ENCODE measurements around the gene C2orf68.

DNA sequence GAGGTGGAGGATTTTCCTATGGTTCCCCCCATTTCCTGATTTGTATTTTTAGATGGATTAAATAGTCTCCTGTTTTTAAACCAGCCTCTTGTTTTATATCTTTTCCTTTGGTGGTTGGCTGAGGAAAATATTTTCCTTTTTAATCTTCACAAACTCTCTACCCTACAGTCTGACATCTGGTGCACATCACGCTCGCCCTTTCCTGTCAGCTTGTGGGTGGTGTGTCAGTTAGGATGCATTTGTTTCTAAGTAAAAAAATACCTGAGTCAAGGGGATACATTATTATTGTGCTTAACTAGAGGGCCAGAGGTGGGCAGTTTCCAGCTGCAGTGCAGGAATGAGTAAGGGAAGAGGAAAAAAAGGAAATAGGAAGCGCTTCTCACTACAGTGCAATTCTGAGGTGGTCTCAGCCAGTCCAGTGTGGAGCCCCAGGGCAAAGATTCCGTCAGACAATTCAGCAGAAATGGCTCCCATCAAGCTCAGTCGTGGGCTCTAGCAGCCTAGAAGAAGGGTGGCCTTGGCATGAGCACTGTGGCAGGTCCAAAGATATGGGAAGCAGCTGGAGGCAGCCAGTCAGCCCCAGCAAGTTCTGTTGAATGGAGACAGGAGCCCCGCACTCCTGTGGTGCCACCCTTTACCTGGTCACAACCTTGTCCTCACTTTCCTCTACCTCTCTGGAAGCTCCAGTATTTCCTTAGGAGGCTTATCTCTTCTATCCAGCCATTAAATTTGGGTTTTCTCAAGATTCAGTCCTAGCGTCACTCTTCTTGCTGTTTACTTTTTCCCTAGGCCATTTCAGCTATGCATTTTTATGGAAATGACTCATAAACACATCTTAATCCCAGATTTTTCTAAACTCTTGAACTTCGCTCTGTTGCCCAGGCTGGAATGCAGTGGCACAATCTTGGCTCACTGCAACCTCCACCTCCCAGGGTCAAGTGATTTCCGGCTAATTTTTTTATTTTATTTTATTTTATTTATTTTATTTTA lies 37.6 kb upstream of the C2orf68 start:
- TF ChIP-seq FOXM1 (IDR thresholded peaks at IDR 0.05; ENCODE audit: low read depth) (no peak), RXRA (IDR thresholded peaks at IDR 0.05; ENCODE audit: borderline replicate concordance, low read depth) (no peak), NRF1 (IDR thresholded peaks at IDR 0.05; ENCODE audit: low read depth, low read length) (no peak), JUND (IDR thresholded peaks at IDR 0.05) (no peak), SIN3A (IDR thresholded peaks at IDR 0.05; ENCODE audit: borderline replicate concordance, low read depth, low read length) (no peak), NFIC (IDR thresholded peaks at IDR 0.05; ENCODE audit: borderline replicate concordance) (no peak), EP300 (IDR thresholded peaks at IDR 0.05; ENCODE audit: borderline replicate concordance in 1 of 2, low read depth in 1 of 2, low read length in 1 of 2) (no peak)
- TF ChIP-seq, protein P1, sequence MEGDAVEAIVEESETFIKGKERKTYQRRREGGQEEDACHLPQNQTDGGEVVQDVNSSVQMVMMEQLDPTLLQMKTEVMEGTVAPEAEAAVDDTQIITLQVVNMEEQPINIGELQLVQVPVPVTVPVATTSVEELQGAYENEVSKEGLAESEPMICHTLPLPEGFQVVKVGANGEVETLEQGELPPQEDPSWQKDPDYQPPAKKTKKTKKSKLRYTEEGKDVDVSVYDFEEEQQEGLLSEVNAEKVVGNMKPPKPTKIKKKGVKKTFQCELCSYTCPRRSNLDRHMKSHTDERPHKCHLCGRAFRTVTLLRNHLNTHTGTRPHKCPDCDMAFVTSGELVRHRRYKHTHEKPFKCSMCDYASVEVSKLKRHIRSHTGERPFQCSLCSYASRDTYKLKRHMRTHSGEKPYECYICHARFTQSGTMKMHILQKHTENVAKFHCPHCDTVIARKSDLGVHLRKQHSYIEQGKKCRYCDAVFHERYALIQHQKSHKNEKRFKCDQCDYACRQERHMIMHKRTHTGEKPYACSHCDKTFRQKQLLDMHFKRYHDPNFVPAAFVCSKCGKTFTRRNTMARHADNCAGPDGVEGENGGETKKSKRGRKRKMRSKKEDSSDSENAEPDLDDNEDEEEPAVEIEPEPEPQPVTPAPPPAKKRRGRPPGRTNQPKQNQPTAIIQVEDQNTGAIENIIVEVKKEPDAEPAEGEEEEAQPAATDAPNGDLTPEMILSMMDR (IDR thresholded peaks at IDR 0.05) = no peak
